Lower leg skin (tissue), 4 donors: ENCODE results near the gene PAK5. TPM values are rescaled to one million over a fixed set of nuclear protein-coding genes. Genes with fewer than 3 reads are reported as not detected.

Source experiments
- DNase-seq, 2 donors: peaks; one replicate each; pipeline ENCODE4 v3.0.0-alpha.2; 2019; ENCODE audit warnings: low spot score in 2 of 2
- H3K4me3 ChIP-seq: fragments of 200-600 bp; sonication (generic); 2 replicates; pipeline ENCODE4 v1.5.1; 2017; ENCODE audit warnings: mild to moderate bottlenecking, low read depth; ENCODE audit not compliant: poor library complexity, severe bottlenecking
- CTCF ChIP-seq, 3 donors: fragments of 450-650 bp; IDR thresholded peaks; one replicate each; pipeline ENCODE4 v1.5.1; 2016; ENCODE audit warnings: antibody characterized with exemption in 3 of 3, mild to moderate bottlenecking in 3 of 3, moderate library complexity in 2 of 3
- POLR2A ChIP-seq, 2 donors: fragments of 450-650 bp; IDR thresholded peaks; one replicate each; pipeline ENCODE4 v1.6.1; 2016 to 2017; ENCODE audit warnings: antibody characterized with exemption in 2 of 2, mild to moderate bottlenecking in 1 of 2, moderate library complexity in 1 of 2
- WGBS, 2 donors: methylation state at CpG; one replicate each; pipeline ENCODE4 v1.1.5; 2018; 5-methylcytosine and 5-hydroxymethylcytosine counted together
- intact Hi-C: fragments of 100-400 bp; cut with DNase I; formaldehyde crosslinking; loops from one replicate; pipeline ENCODE4 v1.15.0; 2023; ENCODE audit warnings: low total_unique reads
- total RNA-seq, 4 donors: library from RNA; depleted of rRNA; stranded (reverse); fragments of >200 nt; gene quantifications; one replicate each; pipeline ENCODE4 v1.1.0, GENCODE V29; 2016

PAK5 gene
- total RNA-seq, 4 donors from 2014 or later = 0.08 to 0.46 (median 0.18) TPM

- 35 to 50% methylated on average over 1 of the region's 1 CpG for WGBS, 2 donors
- no peak overlapping the region for H3K4me3 ChIP-seq
- intact Hi-C loops = no loop called here
- no peak for DNase-seq
- no peak for TF ChIP-seq CTCF (IDR thresholded peaks at IDR 0.05)
- TF ChIP-seq POLR2A (IDR thresholded peaks at IDR 0.05) = no peak
Measured at GRCh38 chr20:9590189-9590588, 248.7 kb downstream of the PAK5 start.

GRCh38 chr20:9588706-9589105, 250.2 kb downstream of the PAK5 start:
- 50 to 67% methylated on average over 1 of the region's 1 CpG for WGBS, 2 donors
- TF ChIP-seq CTCF (IDR thresholded peaks at IDR 0.05) (no peak), POLR2A (IDR thresholded peaks at IDR 0.05) (no peak)
- H3K4me3 ChIP-seq = no peak overlapping the region
- DNase-seq = no peak
- intact Hi-C loops = no loop called here

GRCh38 chr20:9583151-9583550, 255.7 kb downstream of the PAK5 start:
- no peak for DNase-seq
- intact Hi-C loops = no loop called here
- H3K4me3 ChIP-seq = no peak overlapping the region
- TF ChIP-seq CTCF (IDR thresholded peaks at IDR 0.05) (no peak), POLR2A (IDR thresholded peaks at IDR 0.05) (no peak)

- intact Hi-C loops = no loop called here
- TF ChIP-seq CTCF (IDR thresholded peaks at IDR 0.05) (no peak), POLR2A (IDR thresholded peaks at IDR 0.05) (no peak)
- no peak for DNase-seq
- 78 to 91% methylated on average over 5 of the region's 5 CpGs for WGBS, 2 donors
- no peak overlapping the region for H3K4me3 ChIP-seq
Measured at GRCh38 chr20:9582137-9582536, 256.7 kb downstream of the PAK5 start.

- DNase-seq = no peak
- TF ChIP-seq POLR2A (IDR thresholded peaks at IDR 0.05) (no peak), CTCF (IDR thresholded peaks at IDR 0.05) (no peak)
- H3K4me3 ChIP-seq = no peak overlapping the region
- intact Hi-C loops = no loop called here
- 55 to 57% methylated on average over 4 of the region's 4 CpGs for WGBS, 2 donors
Measured at GRCh38 chr20:9581509-9581908, 257.4 kb downstream of the PAK5 start.

GRCh38 chr20:9578594-9578993, 260.3 kb downstream of the PAK5 start:
- intact Hi-C loops = no loop called here
- WGBS, 2 donors = 54 to 61% methylated on average over 2 of the region's 2 CpGs

More at GRCh38 chr20:9578594-9578993, 260.3 kb downstream of the PAK5 start:
- TF ChIP-seq POLR2A (IDR thresholded peaks at IDR 0.05) (no peak), CTCF (IDR thresholded peaks at IDR 0.05) (no peak)
- H3K4me3 ChIP-seq = no peak overlapping the region
- DNase-seq = no peak
